Neural progenitor cell (in vitro differentiated cells): ENCODE results near the gene PPP1R14B. TPM values are rescaled to one million over a fixed set of nuclear protein-coding genes. Genes with fewer than 3 reads are reported as not detected.

Experiments used
- DNase-seq: peaks from one replicate; pipeline ENCODE4 v3.0.0-alpha.2; 2016; ENCODE audit warnings: low spot score
- H2AFZ ChIP-seq: fragments of 200-600 bp; sonication (generic); replicated peaks from 2 replicates; pipeline ENCODE4 v1.6.1; 2016; ENCODE audit warnings: antibody characterized with exemption
- H3F3A ChIP-seq: fragments of 200-600 bp; sonication (generic); 2 replicates; pipeline ENCODE4 v1.6.1; 2016; ENCODE audit warnings: antibody characterized with exemption, low read depth
- H3K27ac ChIP-seq: fragments of 200-600 bp; sonication (generic); 2 replicates; pipeline ENCODE4 v1.5.1; 2016; ENCODE audit warnings: mild to moderate bottlenecking
- H3K27me3 ChIP-seq: fragments of 200-600 bp; sonication (generic); 2 replicates; pipeline ENCODE4 v1.6.1; 2016; ENCODE audit warnings: mild to moderate bottlenecking, moderate library complexity
- H3K36me3 ChIP-seq: fragments of 200-600 bp; sonication (generic); 2 replicates; pipeline ENCODE4 v1.5.1; 2016
- H3K4me1 ChIP-seq: fragments of 200-600 bp; sonication (generic); 2 replicates; pipeline ENCODE4 v1.6.1; 2016; ENCODE audit warnings: mixed run types
- H3K4me2 ChIP-seq: fragments of 200-600 bp; sonication (generic); 2 replicates; pipeline ENCODE4 v1.6.1; 2016
- H3K4me3 ChIP-seq: fragments of 200-600 bp; sonication (generic); 2 replicates; pipeline ENCODE4 v1.5.1; 2016
- H3K79me2 ChIP-seq: fragments of 200-600 bp; sonication (generic); 2 replicates; pipeline ENCODE4 v1.6.1; 2016; ENCODE audit warnings: low read depth
- H3K9ac ChIP-seq: fragments of 200-600 bp; sonication (generic); 2 replicates; pipeline ENCODE4 v1.6.1; 2016
- H3K9me3 ChIP-seq: fragments of 200-600 bp; sonication (generic); 2 replicates; pipeline ENCODE4 v1.5.1; 2016; ENCODE audit warnings: low read depth
- H4K20me1 ChIP-seq: fragments of 200-600 bp; sonication (generic); 2 replicates; pipeline ENCODE4 v1.6.1; 2016; ENCODE audit warnings: low read depth
- H3K27ac Mint-ChIP-seq: 3 replicates; pipeline ENCODE4 v1.8.0; 2021; ENCODE audit warnings: mixed read lengths
- H3K27me3 Mint-ChIP-seq: 2 replicates; pipeline ENCODE4 v1.8.0; 2022; ENCODE audit warnings: low read depth, mild to moderate bottlenecking, inconsistent platforms, moderate library complexity, mixed read lengths; ENCODE audit not compliant: insufficient read depth
- H3K36me3 Mint-ChIP-seq: 3 replicates; pipeline ENCODE4 v1.8.0; 2021; ENCODE audit warnings: mixed read lengths
- H3K4me1 Mint-ChIP-seq: 3 replicates; pipeline ENCODE4 v1.8.0; 2021; ENCODE audit warnings: mixed read lengths
- H3K4me3 Mint-ChIP-seq: 3 replicates; pipeline ENCODE4 v1.8.0; 2021; ENCODE audit warnings: mild to moderate bottlenecking, moderate library complexity, mixed read lengths
- H3K9me3 Mint-ChIP-seq: 3 replicates; pipeline ENCODE4 v1.8.0; 2020; ENCODE audit warnings: mixed read lengths
- EZH2 ChIP-seq: fragments of 200-600 bp; sonication (generic); IDR thresholded peaks from 2 replicates; pipeline ENCODE4 v1.6.1; 2017; ENCODE audit warnings: antibody characterized with exemption, mild to moderate bottlenecking, moderate library complexity
- EZH2phosphoT487 ChIP-seq: fragments of 200-600 bp; sonication (generic); IDR thresholded peaks from 2 replicates; pipeline ENCODE4 v1.6.1; 2017; ENCODE audit warnings: antibody characterized with exemption
- total RNA-seq: library from RNA; depleted of rRNA; stranded (reverse); fragments of >200 nt; gene quantifications from 2 replicates; pipeline ENCODE4 v1.2.3, GENCODE V29; 2015; ENCODE audit warnings: low replicate concordance
- TF ChIP-seq, protein P1 (sequence below): fragments of 200-600 bp; sonication (generic); IDR thresholded peaks from 2 replicates; pipeline ENCODE4 v1.5.1; 2017; ENCODE audit warnings: antibody characterized with exemption, mild to moderate bottlenecking

PPP1R14B gene
- total RNA-seq, 1 donor from 2014 or later, result 107 TPM

DNA sequence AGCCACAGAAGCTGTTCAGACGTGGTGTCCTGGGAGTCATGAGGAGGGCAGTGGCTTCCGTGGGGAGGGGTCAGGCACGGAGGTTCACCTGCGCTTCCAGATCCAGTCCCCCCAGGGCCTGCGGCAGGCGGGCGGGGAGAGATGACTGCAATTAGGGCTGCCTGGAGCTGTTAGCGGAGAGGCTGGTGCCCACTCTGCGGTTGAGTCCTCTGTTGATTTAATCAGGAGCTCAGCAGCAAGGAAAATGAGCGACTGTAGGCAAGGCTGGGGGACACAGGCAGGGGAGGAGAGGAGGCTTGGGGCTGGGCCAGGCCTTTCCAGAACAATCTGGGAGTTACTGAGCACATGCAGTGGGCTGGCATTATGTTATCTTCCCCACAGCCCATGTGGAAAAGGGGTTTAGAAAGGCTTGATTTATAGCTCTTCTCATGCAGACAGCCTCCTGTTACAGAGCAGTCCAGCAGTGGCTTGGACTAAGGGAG, 17.7 kb upstream of the PPP1R14B start:
- H3K36me3 Mint-ChIP-seq, result peaks cover 16% of the 10 kb centered on the region

DNA sequence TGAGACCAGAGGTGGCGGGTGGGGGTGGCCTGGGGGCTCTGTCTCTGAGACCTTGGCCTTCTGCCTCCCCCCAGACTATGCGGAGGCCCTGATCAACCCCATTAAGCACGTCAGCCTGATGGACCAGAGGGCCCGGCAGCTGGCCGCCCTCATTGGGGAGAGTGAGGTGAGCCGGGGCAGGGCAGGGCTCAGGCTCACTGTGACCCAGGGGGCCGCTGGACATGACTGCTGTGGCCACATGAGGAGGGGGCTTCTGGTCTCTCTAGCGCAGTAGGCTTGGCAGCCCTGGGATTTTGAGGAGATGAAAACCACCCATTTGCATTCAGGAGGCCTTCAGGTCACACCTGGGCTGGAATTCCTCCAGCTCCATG, 17.2 kb upstream of the PPP1R14B start:
- Histone ChIP-seq H3F3A (peaks cover 12% of the 10 kb centered on the region), H3K36me3 (no peaks in the 10 kb centered on the region), H3K27me3 (no peaks in the 10 kb centered on the region), H3K9ac (no peak overlapping the region), H4K20me1 (peaks cover 4% of the 10 kb centered on the region), H3K79me2 (no peaks in the 10 kb centered on the region), H3K4me3 (no peak overlapping the region), H3K4me2 (no peak overlapping the region), H2AFZ (no peak overlapping the region), H3K27ac (no peak overlapping the region), H3K9me3 (no peaks in the 10 kb centered on the region), H3K4me1 (peaks cover 5% of the 10 kb centered on the region)
- no peak for DNase-seq
- Mint-ChIP-seq H3K9me3 (no peaks in the 10 kb centered on the region), H3K4me1 (peaks cover 15% of the 10 kb centered on the region), H3K36me3 (peaks cover 18% of the 10 kb centered on the region), H3K27me3 (peaks cover 12% of the 10 kb centered on the region), H3K4me3 (no peak overlapping the region), H3K27ac (no peak overlapping the region)
- TF ChIP-seq, protein P1, sequence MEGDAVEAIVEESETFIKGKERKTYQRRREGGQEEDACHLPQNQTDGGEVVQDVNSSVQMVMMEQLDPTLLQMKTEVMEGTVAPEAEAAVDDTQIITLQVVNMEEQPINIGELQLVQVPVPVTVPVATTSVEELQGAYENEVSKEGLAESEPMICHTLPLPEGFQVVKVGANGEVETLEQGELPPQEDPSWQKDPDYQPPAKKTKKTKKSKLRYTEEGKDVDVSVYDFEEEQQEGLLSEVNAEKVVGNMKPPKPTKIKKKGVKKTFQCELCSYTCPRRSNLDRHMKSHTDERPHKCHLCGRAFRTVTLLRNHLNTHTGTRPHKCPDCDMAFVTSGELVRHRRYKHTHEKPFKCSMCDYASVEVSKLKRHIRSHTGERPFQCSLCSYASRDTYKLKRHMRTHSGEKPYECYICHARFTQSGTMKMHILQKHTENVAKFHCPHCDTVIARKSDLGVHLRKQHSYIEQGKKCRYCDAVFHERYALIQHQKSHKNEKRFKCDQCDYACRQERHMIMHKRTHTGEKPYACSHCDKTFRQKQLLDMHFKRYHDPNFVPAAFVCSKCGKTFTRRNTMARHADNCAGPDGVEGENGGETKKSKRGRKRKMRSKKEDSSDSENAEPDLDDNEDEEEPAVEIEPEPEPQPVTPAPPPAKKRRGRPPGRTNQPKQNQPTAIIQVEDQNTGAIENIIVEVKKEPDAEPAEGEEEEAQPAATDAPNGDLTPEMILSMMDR, result no peak
- TF ChIP-seq EZH2, result no peak
- TF ChIP-seq EZH2phosphoT487, result no peak

More for the DNA sequence above, 17.7 kb upstream of the PPP1R14B start:
- Histone ChIP-seq H3K79me2 (no peaks in the 10 kb centered on the region), H3K27me3 (no peaks in the 10 kb centered on the region), H3K9ac (no peak overlapping the region), H3K4me2 (no peak overlapping the region), H3K27ac (no peak overlapping the region), H3K4me3 (no peak overlapping the region), H3F3A (peaks cover 17% of the 10 kb centered on the region), H2AFZ (no peak overlapping the region), H3K9me3 (no peaks in the 10 kb centered on the region), H3K4me1 (peaks cover 7% of the 10 kb centered on the region), H4K20me1 (peaks cover 4% of the 10 kb centered on the region), H3K36me3 (no peaks in the 10 kb centered on the region)
- Mint-ChIP-seq H3K9me3 (no peaks in the 10 kb centered on the region), H3K4me3 (no peak overlapping the region), H3K4me1 (peaks cover 17% of the 10 kb centered on the region), H3K27me3 (peaks cover 13% of the 10 kb centered on the region), H3K27ac (no peak overlapping the region)
- DNase-seq, result no peak
- TF ChIP-seq, protein P1, result no peak

DNA sequence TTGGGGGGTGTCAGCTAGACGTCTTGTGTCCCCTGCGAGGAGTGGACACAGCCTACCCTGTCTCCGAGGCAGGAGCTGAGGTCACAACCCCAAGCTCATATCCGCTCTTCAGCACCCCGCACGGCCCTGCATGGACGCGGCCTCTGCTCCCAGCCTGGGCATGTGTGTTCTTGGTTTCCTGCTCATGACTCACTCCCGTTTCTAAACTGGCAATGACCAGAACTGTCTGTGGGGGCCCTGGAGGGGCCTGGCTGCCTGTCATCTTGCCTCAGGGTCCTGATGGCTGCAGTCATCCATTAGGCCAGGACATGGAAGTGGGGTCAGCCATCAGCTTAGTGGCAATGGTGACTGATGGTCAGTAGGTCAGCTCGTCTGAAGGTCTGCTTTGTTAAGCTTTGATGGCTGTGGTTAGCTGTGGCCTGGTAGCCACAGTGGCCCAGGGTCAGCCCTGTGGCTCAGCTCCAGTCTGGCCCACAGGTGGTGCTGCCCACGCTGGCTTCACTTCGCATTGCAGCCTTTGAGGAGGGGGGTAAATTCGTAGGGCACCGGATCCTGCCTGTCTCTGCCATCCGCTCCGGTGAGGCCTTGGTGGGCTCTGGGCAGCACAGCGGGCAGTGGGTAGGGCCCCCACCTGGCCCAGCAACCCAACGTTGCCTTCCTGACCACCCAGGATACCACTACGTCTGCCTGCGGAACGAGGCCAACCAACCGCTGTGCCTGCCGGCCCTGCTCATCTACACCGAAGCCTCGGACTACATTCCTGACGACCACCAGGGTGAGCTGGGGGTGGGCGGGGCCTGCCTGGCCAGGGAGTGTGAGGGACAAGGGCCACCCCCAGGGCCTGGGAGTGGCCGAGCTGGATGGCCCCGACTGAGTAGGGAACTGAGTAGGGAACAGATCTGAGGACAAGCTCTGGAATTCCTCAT, 16.5 kb upstream of the PPP1R14B start:
- H3K36me3 Mint-ChIP-seq, result peaks cover 18% of the 10 kb centered on the region
- Histone ChIP-seq H2AFZ (no peak overlapping the region), H3K36me3 (no peaks in the 10 kb centered on the region), H3F3A (peaks cover 6% of the 10 kb centered on the region), H3K79me2 (no peaks in the 10 kb centered on the region), H3K27ac (no peak overlapping the region), H3K4me1 (no peaks in the 10 kb centered on the region), H4K20me1 (no peaks in the 10 kb centered on the region), H3K9ac (peak overlapping the region; percentile 38), H3K4me3 (no peak overlapping the region), H3K27me3 (no peaks in the 10 kb centered on the region), H3K9me3 (no peaks in the 10 kb centered on the region), H3K4me2 (no peak overlapping the region)
- H3K27me3 Mint-ChIP-seq, result peaks cover 9% of the 10 kb centered on the region
- H3K4me3 Mint-ChIP-seq, result peak overlapping the region; percentile 67
- H3K9me3 Mint-ChIP-seq, result no peaks in the 10 kb centered on the region
- no peak for TF ChIP-seq EZH2phosphoT487
- TF ChIP-seq EZH2, result no peak
- TF ChIP-seq, protein P1, result peak; percentile 13
- peak overlapping the region; percentile 69 for H3K27ac Mint-ChIP-seq
- peak; percentile 61 for DNase-seq
- peaks cover 11% of the 10 kb centered on the region for H3K4me1 Mint-ChIP-seq
